ENCODE results near the gene USP17L19.
"Not testable (repeated sequence)": the region's sequence is repeated elsewhere in the genome, so short reads cannot be mapped to it uniquely, and the experiment has no call there.

Gene USP17L19

DNA sequence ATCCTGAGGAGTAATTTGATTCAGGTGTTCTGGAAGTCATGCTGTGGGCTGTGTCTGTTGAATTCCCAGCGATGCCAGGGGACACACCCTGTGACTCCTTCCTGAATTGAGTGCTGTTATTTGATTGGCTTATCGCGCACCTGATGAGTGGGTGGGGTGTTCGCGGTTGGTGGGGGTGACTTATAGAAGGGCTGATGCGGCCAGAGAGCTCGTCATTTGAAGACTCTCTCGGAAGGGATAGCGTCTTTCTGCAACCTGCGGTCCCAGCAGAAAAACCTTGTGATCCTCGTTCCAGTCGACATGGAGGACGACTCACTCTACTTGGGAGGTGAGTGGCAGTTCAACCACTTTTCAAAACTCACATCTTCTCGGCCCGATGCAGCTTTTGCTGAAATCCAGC, 14.1 kb downstream of the USP17L19 start, which contains the start of gene USP17L22:
USP17L22 (plus strand) TSS at position 301 of the 400 bp plus-strand sequence; CDS start at position 301, 0 bp downstream.
- H3K4me3 ChIP-seq; H3K9ac ChIP-seq (ENCODE audit: insufficient read length); H3K9me3 ChIP-seq (ENCODE audit: low read depth, low read length); H3K36me3 ChIP-seq (ENCODE audit: insufficient read depth, low read length); H3K27ac ChIP-seq; DNase-seq (ENCODE audit: low read depth, low spot score): not testable (repeated sequence)

DNA sequence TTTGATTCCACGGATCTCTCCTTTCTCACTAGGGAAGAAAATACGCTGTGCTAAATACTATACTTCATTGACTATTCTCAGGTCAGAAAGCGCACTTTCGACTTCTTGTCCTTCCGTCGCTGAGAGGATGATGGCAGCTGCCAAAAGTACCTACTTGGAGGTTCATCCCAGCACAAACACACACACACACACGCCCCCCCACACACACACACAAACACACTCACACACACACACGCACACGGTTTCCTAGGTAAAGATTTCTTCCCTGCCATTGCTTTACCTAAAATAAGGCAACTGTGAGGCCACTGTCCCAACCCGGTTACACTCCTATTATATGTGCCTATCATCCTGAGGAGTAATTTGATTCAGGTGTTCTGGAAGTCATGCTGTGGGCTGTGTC, 18.5 kb downstream of the USP17L19 start:
- not testable (repeated sequence) for H3K9ac ChIP-seq (ENCODE audit: insufficient read length); H3K27ac ChIP-seq; H3K9me3 ChIP-seq (ENCODE audit: low read depth, low read length); H3K36me3 ChIP-seq (ENCODE audit: insufficient read depth, low read length); DNase-seq (ENCODE audit: low read depth, low spot score); H3K4me3 ChIP-seq
